GM12878 (cell line): Measurements from ENCODE around the gene RHNO1. TPM values are rescaled to one million over a fixed set of nuclear protein-coding genes. Genes with fewer than 3 reads are reported as not detected.

ENCODE experiments used
- CBFB ChIP-seq: IDR thresholded peaks from 2 replicates; pipeline ENCODE4 v1.6.1; 2016; ENCODE audit warnings: antibody characterized with exemption, low read depth
- JUND ChIP-seq: IDR thresholded peaks from 2 replicates; pipeline ENCODE4 v1.6.1; 2012; ENCODE audit warnings: low read depth, mild to moderate bottlenecking, low read length, improper control_type of control experiment, moderate library complexity
- LARP7 ChIP-seq: fragments of 450-650 bp; IDR thresholded peaks from 2 replicates; pipeline ENCODE4 v1.6.1; 2017; ENCODE audit warnings: mild to moderate bottlenecking
- MYC ChIP-seq: IDR thresholded peaks from 2 replicates; pipeline ENCODE4 v1.6.1; 2011; ENCODE audit warnings: mild to moderate bottlenecking, low read length, moderate library complexity, inconsistent platforms; ENCODE audit not compliant: insufficient read depth, insufficient replicate concordance, insufficient read length, severe bottlenecking
- NR2C2 ChIP-seq: IDR thresholded peaks from 2 replicates; pipeline ENCODE4 v1.6.1; 2011; ENCODE audit warnings: borderline replicate concordance, low read depth; ENCODE audit not compliant: control insufficient read depth, insufficient read length
- RUNX3 ChIP-seq: IDR thresholded peaks from 2 replicates; pipeline ENCODE4 v1.6.1; 2012; ENCODE audit warnings: low read length, inconsistent platforms
- SMAD5 ChIP-seq: IDR thresholded peaks from 2 replicates; pipeline ENCODE4 v1.6.1; 2016; ENCODE audit warnings: antibody characterized with exemption, low read depth
- SMC3 ChIP-seq: IDR thresholded peaks from 2 replicates; pipeline ENCODE4 v1.6.1; 2011; ENCODE audit warnings: low read length, improper control_type of control experiment, borderline replicate concordance
- SREBF2 ChIP-seq: IDR thresholded peaks from 2 replicates; pipeline ENCODE4 v1.6.1; 2012; ENCODE audit warnings: mild to moderate bottlenecking, low read length
- STAT1 ChIP-seq: fragments of 450-650 bp; conservative IDR thresholded peaks from 2 replicates; pipeline ENCODE4 v1.6.1; 2014; ENCODE audit warnings: antibody characterized with exemption, mild to moderate bottlenecking
- TARDBP ChIP-seq: IDR thresholded peaks from 2 replicates; pipeline ENCODE4 v1.6.1; 2016; ENCODE audit warnings: borderline replicate concordance
- TCF3 ChIP-seq: IDR thresholded peaks from 2 replicates; pipeline ENCODE4 v1.6.1; 2012; ENCODE audit warnings: low read depth, mild to moderate bottlenecking, low read length, borderline replicate concordance; ENCODE audit not compliant: insufficient read depth
- WRNIP1 ChIP-seq: IDR thresholded peaks from 2 replicates; pipeline ENCODE4 v1.6.1; 2011; ENCODE audit warnings: low read depth, low read length, improper control_type of control experiment, borderline replicate concordance
- YBX1 ChIP-seq: fragments of 450-650 bp; IDR thresholded peaks from 2 replicates; pipeline ENCODE4 v1.6.1; 2016; ENCODE audit warnings: antibody characterized with exemption
- ZBED1 ChIP-seq: IDR thresholded peaks from 2 replicates; pipeline ENCODE4 v1.6.1; 2016; ENCODE audit warnings: borderline replicate concordance
- polyA plus RNA-seq, 11 experiments: library from polyadenylated mRNA; depleted of rRNA in 4 of 11; unstranded in 6 of 11; stranded (reverse) in 5 of 11; fragments of >200 nt; fragmentation: Nextera tagmentation in 4 of 11; fragmentation: Illumina TruSeq in 1 of 11; extraction: Ambion mirVana in 4 of 11; extraction: Trizol in 1 of 11; gene quantifications; 1 replicate in 1 of 11; 2 replicates in 10 of 11; pipeline versions ENCODE4 v1.2.1 to v1.2.3, GENCODE V29; 2011 to 2016; ENCODE audit warnings: inconsistent platforms in 2 of 11, missing spikeins in 2 of 11, low read depth in 1 of 11
- total RNA-seq, 4 experiments: library from RNA; depleted of rRNA in 3 of 4; stranded (reverse); fragments of >200 nt in 3 of 4; fragmentation: Illumina TruSeq in 1 of 4; extraction: Trizol in 1 of 4; gene quantifications; 2 replicates each; pipeline versions ENCODE4 v1.2.1 to v1.2.3, GENCODE V29; 2013 to 2021
- TF ChIP-seq, protein P1 (sequence below): fragments of 450-650 bp; IDR thresholded peaks from 2 replicates; pipeline ENCODE4 v1.6.1; 2017; ENCODE audit warnings: low read depth, mild to moderate bottlenecking, moderate library complexity
- TF ChIP-seq, protein P2 (sequence below): IDR thresholded peaks from 2 replicates; pipeline ENCODE4 v1.6.1; 2011; ENCODE audit warnings: low read depth, mild to moderate bottlenecking, low read length, moderate library complexity, borderline replicate concordance; ENCODE audit errors: extremely low read depth
- TF ChIP-seq, protein P3 (sequence below): fragments of 450-650 bp; IDR thresholded peaks from 2 replicates; pipeline ENCODE4 v1.6.1; 2017; ENCODE audit warnings: mild to moderate bottlenecking, low read depth, inconsistent platforms; ENCODE audit not compliant: poor library complexity, severe bottlenecking
- TF ChIP-seq, protein P4 (sequence below): IDR thresholded peaks from 2 replicates; pipeline ENCODE4 v1.6.1; 2012; ENCODE audit warnings: low read depth, low read length, improper control_type of control experiment
- TF ChIP-seq, protein P5 (sequence below): fragments of 450-650 bp; formaldehyde crosslinking; IDR thresholded peaks from 2 replicates; pipeline ENCODE4 v1.5.0; 2022; ENCODE audit warnings: mild to moderate bottlenecking, missing genetic modification characterization

The RHNO1 gene
- total and polyA plus RNA-seq, 10 of the 15 experiments (the other 5 are each of a cell fraction or from before 2014, with no cell fraction given) = 27.9 to 91.6 (median 49.3) TPM

DNA sequence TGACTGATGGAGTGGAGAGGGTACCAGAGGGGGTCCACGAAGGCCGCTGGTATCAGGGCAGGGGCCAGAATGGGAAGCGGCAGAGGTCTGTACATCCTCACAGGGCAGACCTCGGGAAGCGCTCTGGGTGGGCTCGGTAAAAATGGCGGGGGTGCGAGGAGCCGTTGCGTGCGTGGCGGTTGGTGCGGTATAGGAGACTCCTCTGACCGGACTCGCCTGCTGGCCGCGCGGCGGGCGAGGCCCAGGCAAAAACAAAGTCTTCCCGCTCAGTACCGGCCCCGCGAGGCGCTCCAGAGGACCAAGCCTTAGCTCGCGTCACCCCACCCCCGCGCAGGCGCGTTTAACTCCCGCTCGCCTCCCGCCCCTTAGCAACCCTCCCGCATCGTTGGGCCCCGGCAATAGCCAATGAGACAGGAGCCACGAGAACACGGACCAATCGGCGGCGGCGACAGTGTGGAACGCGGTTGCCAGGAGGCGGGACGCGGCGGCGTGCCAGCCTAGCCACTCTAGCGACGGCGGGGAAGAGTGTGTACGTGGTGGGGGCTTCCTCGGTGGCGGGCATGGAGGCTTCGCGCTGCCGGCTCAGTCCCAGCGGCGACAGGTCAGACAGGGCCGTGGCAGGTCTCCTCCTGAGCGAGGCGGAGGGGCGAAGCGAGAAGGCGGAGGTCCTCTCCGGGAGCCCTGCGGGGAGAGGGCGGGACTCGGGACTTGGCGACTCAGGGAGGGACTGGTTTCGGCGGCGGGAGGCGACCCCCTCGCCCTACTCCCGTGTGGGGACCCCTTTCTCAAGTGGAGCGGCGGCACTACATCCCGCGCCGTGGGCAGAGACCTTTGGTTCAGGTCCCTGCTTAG is 13.6 kb downstream of the RHNO1 start, which contains the start of gene TULP3 (continued):
- no peak for TF ChIP-seq STAT1
- TF ChIP-seq NR2C2 = no peak
- TF ChIP-seq, protein P1, sequence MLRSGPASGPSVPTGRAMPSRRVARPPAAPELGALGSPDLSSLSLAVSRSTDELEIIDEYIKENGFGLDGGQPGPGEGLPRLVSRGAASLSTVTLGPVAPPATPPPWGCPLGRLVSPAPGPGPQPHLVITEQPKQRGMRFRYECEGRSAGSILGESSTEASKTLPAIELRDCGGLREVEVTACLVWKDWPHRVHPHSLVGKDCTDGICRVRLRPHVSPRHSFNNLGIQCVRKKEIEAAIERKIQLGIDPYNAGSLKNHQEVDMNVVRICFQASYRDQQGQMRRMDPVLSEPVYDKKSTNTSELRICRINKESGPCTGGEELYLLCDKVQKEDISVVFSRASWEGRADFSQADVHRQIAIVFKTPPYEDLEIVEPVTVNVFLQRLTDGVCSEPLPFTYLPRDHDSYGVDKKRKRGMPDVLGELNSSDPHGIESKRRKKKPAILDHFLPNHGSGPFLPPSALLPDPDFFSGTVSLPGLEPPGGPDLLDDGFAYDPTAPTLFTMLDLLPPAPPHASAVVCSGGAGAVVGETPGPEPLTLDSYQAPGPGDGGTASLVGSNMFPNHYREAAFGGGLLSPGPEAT = no peak
- TF ChIP-seq JUND = no peak
- TF ChIP-seq YBX1 = no peak
- TF ChIP-seq, protein P2, sequence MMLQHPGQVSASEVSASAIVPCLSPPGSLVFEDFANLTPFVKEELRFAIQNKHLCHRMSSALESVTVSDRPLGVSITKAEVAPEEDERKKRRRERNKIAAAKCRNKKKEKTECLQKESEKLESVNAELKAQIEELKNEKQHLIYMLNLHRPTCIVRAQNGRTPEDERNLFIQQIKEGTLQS = no peak
- TF ChIP-seq, protein P3, sequence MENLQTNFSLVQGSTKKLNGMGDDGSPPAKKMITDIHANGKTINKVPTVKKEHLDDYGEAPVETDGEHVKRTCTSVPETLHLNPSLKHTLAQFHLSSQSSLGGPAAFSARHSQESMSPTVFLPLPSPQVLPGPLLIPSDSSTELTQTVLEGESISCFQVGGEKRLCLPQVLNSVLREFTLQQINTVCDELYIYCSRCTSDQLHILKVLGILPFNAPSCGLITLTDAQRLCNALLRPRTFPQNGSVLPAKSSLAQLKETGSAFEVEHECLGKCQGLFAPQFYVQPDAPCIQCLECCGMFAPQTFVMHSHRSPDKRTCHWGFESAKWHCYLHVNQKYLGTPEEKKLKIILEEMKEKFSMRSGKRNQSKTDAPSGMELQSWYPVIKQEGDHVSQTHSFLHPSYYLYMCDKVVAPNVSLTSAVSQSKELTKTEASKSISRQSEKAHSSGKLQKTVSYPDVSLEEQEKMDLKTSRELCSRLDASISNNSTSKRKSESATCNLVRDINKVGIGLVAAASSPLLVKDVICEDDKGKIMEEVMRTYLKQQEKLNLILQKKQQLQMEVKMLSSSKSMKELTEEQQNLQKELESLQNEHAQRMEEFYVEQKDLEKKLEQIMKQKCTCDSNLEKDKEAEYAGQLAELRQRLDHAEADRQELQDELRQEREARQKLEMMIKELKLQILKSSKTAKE = no peak
- no peak for TF ChIP-seq ZBED1
- TF ChIP-seq TCF3 = 0 out of 2 replicates have a peak, but pooled peaks have one; percentile 29
- no peak for TF ChIP-seq SREBF2
- no peak for TF ChIP-seq CBFB
- no peak for TF ChIP-seq MYC
- no peak for TF ChIP-seq SMAD5
- no peak for TF ChIP-seq SMC3
- TF ChIP-seq TARDBP = no peak
- TF ChIP-seq, protein P4, sequence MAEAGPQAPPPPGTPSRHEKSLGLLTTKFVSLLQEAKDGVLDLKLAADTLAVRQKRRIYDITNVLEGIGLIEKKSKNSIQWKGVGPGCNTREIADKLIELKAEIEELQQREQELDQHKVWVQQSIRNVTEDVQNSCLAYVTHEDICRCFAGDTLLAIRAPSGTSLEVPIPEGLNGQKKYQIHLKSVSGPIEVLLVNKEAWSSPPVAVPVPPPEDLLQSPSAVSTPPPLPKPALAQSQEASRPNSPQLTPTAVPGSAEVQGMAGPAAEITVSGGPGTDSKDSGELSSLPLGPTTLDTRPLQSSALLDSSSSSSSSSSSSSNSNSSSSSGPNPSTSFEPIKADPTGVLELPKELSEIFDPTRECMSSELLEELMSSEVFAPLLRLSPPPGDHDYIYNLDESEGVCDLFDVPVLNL = 0 out of 2 replicates have a peak, but pooled peaks have one; percentile 32
- TF ChIP-seq RUNX3 = no peak; the same call in none of the 2 replicates
- TF ChIP-seq, protein P5, sequence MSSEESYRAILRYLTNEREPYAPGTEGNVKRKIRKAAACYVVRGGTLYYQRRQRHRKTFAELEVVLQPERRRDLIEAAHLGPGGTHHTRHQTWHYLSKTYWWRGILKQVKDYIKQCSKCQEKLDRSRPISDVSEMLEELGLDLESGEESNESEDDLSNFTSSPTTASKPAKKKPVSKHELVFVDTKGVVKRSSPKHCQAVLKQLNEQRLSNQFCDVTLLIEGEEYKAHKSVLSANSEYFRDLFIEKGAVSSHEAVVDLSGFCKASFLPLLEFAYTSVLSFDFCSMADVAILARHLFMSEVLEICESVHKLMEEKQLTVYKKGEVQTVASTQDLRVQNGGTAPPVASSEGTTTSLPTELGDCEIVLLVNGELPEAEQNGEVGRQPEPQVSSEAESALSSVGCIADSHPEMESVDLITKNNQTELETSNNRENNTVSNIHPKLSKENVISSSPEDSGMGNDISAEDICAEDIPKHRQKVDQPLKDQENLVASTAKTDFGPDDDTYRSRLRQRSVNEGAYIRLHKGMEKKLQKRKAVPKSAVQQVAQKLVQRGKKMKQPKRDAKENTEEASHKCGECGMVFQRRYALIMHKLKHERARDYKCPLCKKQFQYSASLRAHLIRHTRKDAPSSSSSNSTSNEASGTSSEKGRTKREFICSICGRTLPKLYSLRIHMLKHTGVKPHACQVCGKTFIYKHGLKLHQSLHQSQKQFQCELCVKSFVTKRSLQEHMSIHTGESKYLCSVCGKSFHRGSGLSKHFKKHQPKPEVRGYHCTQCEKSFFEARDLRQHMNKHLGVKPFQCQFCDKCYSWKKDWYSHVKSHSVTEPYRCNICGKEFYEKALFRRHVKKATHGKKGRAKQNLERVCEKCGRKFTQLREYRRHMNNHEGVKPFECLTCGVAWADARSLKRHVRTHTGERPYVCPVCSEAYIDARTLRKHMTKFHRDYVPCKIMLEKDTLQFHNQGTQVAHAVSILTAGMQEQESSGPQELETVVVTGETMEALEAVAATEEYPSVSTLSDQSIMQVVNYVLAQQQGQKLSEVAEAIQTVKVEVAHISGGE (CRISPR knock-in tag) = no peak
- peak; percentile 34; the same call in 1 of the 2 replicates for TF ChIP-seq LARP7
- no peak for TF ChIP-seq WRNIP1
